GM18502 (cell line): ENCODE results near the gene UBASH3B.

Experiments
- ATAC-seq: cut with Tn5 transposase; IDR thresholded peaks from one replicate; pipeline ENCODE4 v1.9.1; 2021; ENCODE audit warnings: mild to moderate bottlenecking; ENCODE audit not compliant: unreplicated experiment, poor library complexity

UBASH3B gene

GRCh38 chr11:122703541-122704272 is 48.2 kb downstream of the UBASH3B start:
- ATAC-seq: no peak

GRCh38 chr11:122705396-122705795 is 49.9 kb downstream of the UBASH3B start:
- no peak for ATAC-seq

- ATAC-seq: no peak
Measured at GRCh38 chr11:122706291-122707088, 51.0 kb downstream of the UBASH3B start.

- ATAC-seq: no peak
Measured at GRCh38 chr11:122707111-122707510, 51.6 kb downstream of the UBASH3B start.

- no peak for ATAC-seq
Measured at GRCh38 chr11:122707901-122708300, 52.4 kb downstream of the UBASH3B start.

- no peak for ATAC-seq
Measured at GRCh38 chr11:122709039-122709760, 53.7 kb downstream of the UBASH3B start.

- ATAC-seq: no peak
Measured at GRCh38 chr11:122711362-122711761, 55.8 kb downstream of the UBASH3B start.

GRCh38 chr11:122711831-122712381 is 56.4 kb downstream of the UBASH3B start:
- no peak for ATAC-seq

GRCh38 chr11:122714004-122714403 is 58.5 kb downstream of the UBASH3B start:
- peak; percentile 41 for ATAC-seq

- ATAC-seq: no peak
Measured at GRCh38 chr11:122714484-122714883, 59.0 kb downstream of the UBASH3B start.

GRCh38 chr11:122715548-122716440 is 60.3 kb downstream of the UBASH3B start:
- no peak for ATAC-seq

- peak; percentile 85 for ATAC-seq
Measured at GRCh38 chr11:122717264-122717867, 61.8 kb downstream of the UBASH3B start.

GRCh38 chr11:122720107-122720881 is 64.8 kb downstream of the UBASH3B start:
- ATAC-seq: no peak

- ATAC-seq: no peak
Measured at GRCh38 chr11:122721201-122721963, 65.9 kb downstream of the UBASH3B start.

- ATAC-seq: no peak
Measured at GRCh38 chr11:122721964-122722266, 66.4 kb downstream of the UBASH3B start.

- no peak for ATAC-seq
Measured at GRCh38 chr11:122723106-122723505, 67.6 kb downstream of the UBASH3B start.

GRCh38 chr11:122723576-122723975 is 68.1 kb downstream of the UBASH3B start:
- ATAC-seq: no peak

GRCh38 chr11:122724520-122724919 is 69.0 kb downstream of the UBASH3B start:
- ATAC-seq: no peak
